ENCODE measurements around the gene TBX21. TPM values are rescaled to one million over a fixed set of nuclear protein-coding genes. Genes with fewer than 3 reads are reported as not detected.
"Not testable (repeated sequence)": the region's sequence is repeated elsewhere in the genome, so short reads cannot be mapped to it uniquely, and the experiment has no call there.

TBX21 gene
- total and polyA plus RNA-seq, 12 donors = 0.07 to 2.0 (median 0.21) TPM; not detected in 4

GRCh38 chr17:47762728-47763127, 29.7 kb downstream of the TBX21 start:
- intact Hi-C loops (cut with DNase I) = no loop called here
- 88 to 93% methylated on average over 2 of the region's 2 CpGs for WGBS, 2 donors
- TF ChIP-seq CTCF (IDR thresholded peaks at IDR 0.05) = no peak
- H3K36me3 ChIP-seq = no peaks in the 10 kb centered on the region
- H3K27me3 ChIP-seq = peaks cover 0 to 36% (median 10%) of the 10 kb centered on the region in 7 donors
- ATAC-seq = no peak
- DNase-seq = no peak
- H3K4me3 ChIP-seq = no peak overlapping the region
- no peaks in the 10 kb centered on the region for H3K4me1 ChIP-seq
- H3K9me3 ChIP-seq = peaks cover 0 to 46% (median 17%) of the 10 kb centered on the region in 11 donors
- no peak overlapping the region for H3K27ac ChIP-seq

- H3K36me3 ChIP-seq = no peaks in the 10 kb centered on the region
- no peaks in the 10 kb centered on the region for H3K4me1 ChIP-seq
- no peak for DNase-seq
- 76 to 77% methylated on average over 3 of the region's 3 CpGs for WGBS, 2 donors
- intact Hi-C loops (cut with DNase I) = no loop called here
- peaks cover 0 to 29% (median 9%) of the 10 kb centered on the region in 7 donors for H3K27me3 ChIP-seq
- H3K27ac ChIP-seq = no peak overlapping the region
- H3K4me3 ChIP-seq = no peak overlapping the region
- no peak for ATAC-seq
- no peak for TF ChIP-seq CTCF (IDR thresholded peaks at IDR 0.05)
- H3K9me3 ChIP-seq = peaks cover 0 to 43% (median 17%) of the 10 kb centered on the region in 11 donors
These were observed 31.0 kb downstream of the TBX21 start for GRCh38 chr17:47763913-47764582.

GRCh38 chr17:47773649-47774048, 40.6 kb downstream of the TBX21 start:
- H3K36me3 ChIP-seq; H3K4me1 ChIP-seq; H3K4me3 ChIP-seq; DNase-seq; H3K27ac ChIP-seq; intact Hi-C loops (cut with DNase I); ATAC-seq: not testable (repeated sequence)
- Histone ChIP-seq H3K9me3 (peaks cover 0 to 17% (median 0%) of the 10 kb centered on the region in 11 donors), H3K27me3 (peaks cover 20 to 61% (median 54%) of the 10 kb centered on the region in 7 donors)
- 87 to 90% methylated on average over 9 of the region's 9 CpGs for WGBS, 2 donors

- DNase-seq (no peak), ATAC-seq (no peak)
- intact Hi-C loops (cut with DNase I) = no loop called here
- Histone ChIP-seq H3K4me1 (peaks cover 0 to 4% (median 0%) of the 10 kb centered on the region in 9 donors), H3K27ac (no peak overlapping the region), H3K27me3 (peaks cover 20 to 65% (median 57%) of the 10 kb centered on the region in 7 donors), H3K9me3 (peaks cover 0 to 17% (median 0%) of the 10 kb centered on the region in 11 donors), H3K36me3 (no peaks in the 10 kb centered on the region), H3K4me3 (no peak overlapping the region)
- TF ChIP-seq CTCF (IDR thresholded peaks at IDR 0.05) = no peak
- 63 to 82% methylated on average over 4 of the region's 4 CpGs for WGBS, 2 donors
These were observed 41.3 kb downstream of the TBX21 start for GRCh38 chr17:47774331-47774730.

GRCh38 chr17:47774987-47775580, 42.0 kb downstream of the TBX21 start:
- Histone ChIP-seq H3K27ac (no peak overlapping the region), H3K4me3 (no peak overlapping the region), H3K36me3 (no peaks in the 10 kb centered on the region), H3K27me3 (peaks cover 20 to 73% (median 62%) of the 10 kb centered on the region in 7 donors), H3K4me1 (peaks cover 0 to 4% (median 0%) of the 10 kb centered on the region in 9 donors), H3K9me3 (peaks cover 0 to 17% (median 0%) of the 10 kb centered on the region in 11 donors)
- WGBS, 2 donors = 50 to 67% methylated on average over 1 of the region's 1 CpG
- no peak for DNase-seq
- ATAC-seq = no peak
- intact Hi-C loops (cut with DNase I) = loop anchor here in 1 of 10 donors (5.0 kb wide), 1 partner anchor 112 kb away; no protein-coding TSS in a partner anchor
- no peak for TF ChIP-seq CTCF (IDR thresholded peaks at IDR 0.05)

Data from heart right ventricle (tissue), 16 donors.